Nephron progenitor cell (in vitro differentiated cells): ENCODE measurements around the gene PRR23A.

Source experiments
- DNase-seq: peaks from one replicate; pipeline ENCODE4 v3.0.0; 2021
- H3K27ac Mint-ChIP-seq: 2 replicates; pipeline ENCODE4 v1.8.0; 2021; ENCODE audit warnings: mild to moderate bottlenecking, moderate library complexity, mixed read lengths
- H3K27me3 Mint-ChIP-seq: 2 replicates; pipeline ENCODE4 v1.8.0; 2021; ENCODE audit warnings: mild to moderate bottlenecking, low read depth, mixed read lengths; ENCODE audit not compliant: poor library complexity
- H3K36me3 Mint-ChIP-seq: 2 replicates; pipeline ENCODE4 v1.8.0; 2021; ENCODE audit warnings: low read depth, mixed read lengths
- H3K4me1 Mint-ChIP-seq: 2 replicates; pipeline ENCODE4 v1.8.0; 2021; ENCODE audit warnings: mixed read lengths
- H3K4me3 Mint-ChIP-seq: 2 replicates; pipeline ENCODE4 v1.8.0; 2021; ENCODE audit warnings: mild to moderate bottlenecking, moderate library complexity, mixed read lengths
- H3K9me3 Mint-ChIP-seq: 2 replicates; pipeline ENCODE4 v1.8.0; 2021; ENCODE audit warnings: mild to moderate bottlenecking, moderate library complexity, mixed read lengths
- CTCF ChIP-seq: fragments of 200-600 bp; sonication (generic); IDR thresholded peaks from 2 replicates; pipeline ENCODE4 v1.5.0; 2021; ENCODE audit warnings: antibody characterized with exemption

Gene PRR23A

DNA sequence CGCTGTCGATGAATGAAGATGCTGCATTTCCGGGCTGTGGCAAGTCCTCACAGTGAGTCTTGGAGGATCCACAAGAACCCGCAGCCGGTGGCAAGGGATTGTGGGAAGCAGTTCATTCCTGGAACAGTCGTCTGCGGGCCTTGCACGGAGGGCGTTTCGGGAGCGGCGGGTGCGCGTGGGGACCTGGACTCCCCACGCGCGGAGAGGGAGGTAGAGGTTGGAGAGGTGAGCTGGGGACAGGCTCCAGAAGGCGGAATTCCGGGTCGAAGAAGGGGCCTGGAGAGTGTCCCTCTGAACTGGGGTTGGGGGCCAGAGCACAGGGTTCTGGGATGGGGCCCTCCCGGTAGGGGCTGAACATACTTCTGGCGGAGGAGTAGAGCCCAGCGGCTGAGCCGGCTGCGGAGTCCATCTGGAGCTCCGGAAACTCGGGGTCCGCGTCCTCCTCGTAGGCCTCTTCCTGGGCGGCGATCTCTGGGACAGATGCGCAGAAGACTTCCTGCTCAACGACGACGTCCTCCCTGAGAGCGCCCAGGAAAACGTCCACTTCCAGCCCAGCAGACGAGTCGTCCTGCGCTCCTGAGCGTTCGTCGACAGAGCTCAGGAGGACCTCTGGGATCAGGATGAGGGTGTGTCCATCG, 593 bp downstream of the PRR23A start:
- Mint-ChIP-seq H3K4me3 (no peak overlapping the region), H3K4me1 (no peaks in the 10 kb centered on the region), H3K9me3 (peaks cover 57% of the 10 kb centered on the region), H3K27ac (no peak overlapping the region), H3K36me3 (no peaks in the 10 kb centered on the region), H3K27me3 (peaks cover 11% of the 10 kb centered on the region)
- no peak for DNase-seq
- no peak for TF ChIP-seq CTCF

- no peak overlapping the region for H3K4me3 Mint-ChIP-seq
- H3K4me1 Mint-ChIP-seq: no peaks in the 10 kb centered on the region
- no peak for DNase-seq
- H3K27me3 Mint-ChIP-seq: peaks cover 46% of the 10 kb centered on the region
- no peak overlapping the region for H3K27ac Mint-ChIP-seq
- no peaks in the 10 kb centered on the region for H3K36me3 Mint-ChIP-seq
- TF ChIP-seq CTCF: no peak
- peaks cover 8% of the 10 kb centered on the region for H3K9me3 Mint-ChIP-seq
Measured at GRCh38 chr3:138995706-138996105, 10.4 kb downstream of the PRR23A start.

DNA sequence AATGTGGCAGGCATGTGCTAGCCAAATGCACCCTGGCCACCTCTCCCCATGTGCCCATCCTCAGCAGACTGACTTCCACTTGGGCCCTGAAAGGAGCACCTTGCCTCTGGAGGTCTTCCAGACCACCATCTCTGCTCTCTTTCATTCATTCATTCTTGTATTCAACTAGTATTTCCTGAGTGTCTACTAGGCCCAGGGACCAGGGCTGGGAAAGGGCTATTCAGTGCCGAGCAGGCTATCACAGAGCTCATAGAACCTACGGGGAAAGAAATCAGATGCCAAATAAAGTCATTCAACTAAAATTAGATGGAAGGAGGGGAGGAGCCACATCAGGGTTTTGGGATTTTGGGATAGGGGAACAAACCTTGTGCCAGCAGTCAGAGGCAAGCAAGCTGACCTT, 18.9 kb downstream of the PRR23A start:
- no peak overlapping the region for H3K4me3 Mint-ChIP-seq
- no peak for DNase-seq
- peaks cover 17% of the 10 kb centered on the region for H3K27me3 Mint-ChIP-seq
- H3K9me3 Mint-ChIP-seq: no peaks in the 10 kb centered on the region
- peaks cover 25% of the 10 kb centered on the region for H3K4me1 Mint-ChIP-seq
- TF ChIP-seq CTCF: no peak
- H3K27ac Mint-ChIP-seq: no peak overlapping the region
- no peaks in the 10 kb centered on the region for H3K36me3 Mint-ChIP-seq

- Mint-ChIP-seq H3K4me1 (peaks cover 25% of the 10 kb centered on the region), H3K27ac (peak overlapping the region; percentile 74), H3K4me3 (no peak overlapping the region), H3K27me3 (peaks cover 7% of the 10 kb centered on the region), H3K36me3 (no peaks in the 10 kb centered on the region), H3K9me3 (no peaks in the 10 kb centered on the region)
- DNase-seq: no peak
- no peak for TF ChIP-seq CTCF
Measured at GRCh38 chr3:138985932-138986331, 20.1 kb downstream of the PRR23A start.

GRCh38 chr3:138984816-138985215, 21.3 kb downstream of the PRR23A start:
- H3K36me3 Mint-ChIP-seq: no peaks in the 10 kb centered on the region
- H3K9me3 Mint-ChIP-seq: no peaks in the 10 kb centered on the region
- peaks cover 25% of the 10 kb centered on the region for H3K4me1 Mint-ChIP-seq
- peaks cover 7% of the 10 kb centered on the region for H3K27me3 Mint-ChIP-seq
- no peak overlapping the region for H3K4me3 Mint-ChIP-seq
- H3K27ac Mint-ChIP-seq: no peak overlapping the region
- TF ChIP-seq CTCF: no peak
- DNase-seq: no peak

GRCh38 chr3:138976047-138976446, 30.0 kb downstream of the PRR23A start:
- no peak for TF ChIP-seq CTCF
- peaks cover 5% of the 10 kb centered on the region for H3K4me1 Mint-ChIP-seq
- no peaks in the 10 kb centered on the region for H3K9me3 Mint-ChIP-seq
- peaks cover 24% of the 10 kb centered on the region for H3K27me3 Mint-ChIP-seq
- H3K36me3 Mint-ChIP-seq: no peaks in the 10 kb centered on the region
- no peak overlapping the region for H3K4me3 Mint-ChIP-seq
- no peak for DNase-seq
- no peak overlapping the region for H3K27ac Mint-ChIP-seq
